TTC549 (cell line): ENCODE measurements around the gene KCNA10.
A peak's percentile ranks its signal among the peaks of the same experiment; 100 is the strongest.

Experiments
- FAIRE-seq: peaks from 2 replicates; lab custom pipeline; 2012; peaks lifted over from hg19 to GRCh38; lab: Jason Lieb, UNC

Gene KCNA10

GRCh38 chr1:110495926-110496600 lies 22.9 kb downstream of the KCNA10 start:
- FAIRE-seq: peak; percentile 25

GRCh38 chr1:110494522-110495406 lies 24.2 kb downstream of the KCNA10 start:
- FAIRE-seq: no peak

GRCh38 chr1:110494036-110494435 lies 24.9 kb downstream of the KCNA10 start:
- FAIRE-seq: no peak

GRCh38 chr1:110493059-110493699 lies 25.8 kb downstream of the KCNA10 start:
- no peak for FAIRE-seq

- no peak for FAIRE-seq
Measured at GRCh38 chr1:110492573-110492972, 26.4 kb downstream of the KCNA10 start.

- FAIRE-seq: no peak
Measured at GRCh38 chr1:110490791-110491451, 28.1 kb downstream of the KCNA10 start.

GRCh38 chr1:110489973-110490542 lies 28.9 kb downstream of the KCNA10 start:
- no peak for FAIRE-seq

GRCh38 chr1:110489406-110489805 lies 29.6 kb downstream of the KCNA10 start:
- no peak for FAIRE-seq

- FAIRE-seq: no peak
Measured at GRCh38 chr1:110488867-110489266, 30.1 kb downstream of the KCNA10 start.

- no peak for FAIRE-seq
Measured at GRCh38 chr1:110488161-110488560, 30.8 kb downstream of the KCNA10 start.

- FAIRE-seq: no peak
Measured at GRCh38 chr1:110487726-110488125, 31.2 kb downstream of the KCNA10 start.

- no peak for FAIRE-seq
Measured at GRCh38 chr1:110485725-110486124, 33.2 kb downstream of the KCNA10 start.

GRCh38 chr1:110484801-110485200 lies 34.2 kb downstream of the KCNA10 start:
- FAIRE-seq: no peak

GRCh38 chr1:110483308-110483685 lies 35.7 kb downstream of the KCNA10 start:
- no peak for FAIRE-seq

- no peak for FAIRE-seq
Measured at GRCh38 chr1:110482662-110483307, 36.2 kb downstream of the KCNA10 start.

GRCh38 chr1:110481968-110482623 lies 36.9 kb downstream of the KCNA10 start:
- FAIRE-seq: no peak

GRCh38 chr1:110480356-110481096 lies 38.4 kb downstream of the KCNA10 start:
- FAIRE-seq: no peak

GRCh38 chr1:110478886-110479285 lies 40.1 kb downstream of the KCNA10 start:
- FAIRE-seq: no peak

GRCh38 chr1:110477967-110478640 lies 40.9 kb downstream of the KCNA10 start:
- no peak for FAIRE-seq

GRCh38 chr1:110477445-110477957 lies 41.5 kb downstream of the KCNA10 start:
- no peak for FAIRE-seq
